ENCODE data around the gene YWHAB. TPM values are rescaled to one million over a fixed set of nuclear protein-coding genes. Genes with fewer than 3 reads are reported as not detected.

Gene YWHAB
- total RNA-seq, 1 donor from 2014 or later, result 137 TPM

DNA sequence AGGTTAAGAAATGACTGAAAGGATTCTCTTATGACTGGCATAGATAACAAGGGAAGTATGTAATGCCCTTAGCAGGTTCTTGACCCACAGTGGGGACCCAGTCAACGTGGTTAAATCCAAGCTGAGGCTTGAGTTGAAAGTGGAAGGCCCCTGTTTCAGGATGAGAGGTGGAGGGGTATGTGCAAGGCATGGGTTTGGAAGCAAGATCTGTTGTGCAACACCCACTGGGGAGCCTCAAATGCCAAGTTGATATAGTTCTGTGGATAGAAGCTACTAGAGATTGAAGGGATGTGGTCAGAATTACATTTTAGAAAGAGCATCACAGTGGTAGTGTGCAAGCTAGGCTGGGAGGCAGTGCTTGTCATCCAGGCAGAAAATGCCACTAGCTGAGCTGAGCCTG, 29.4 kb downstream of the YWHAB start:
- DNase-seq, result no peak

DNA sequence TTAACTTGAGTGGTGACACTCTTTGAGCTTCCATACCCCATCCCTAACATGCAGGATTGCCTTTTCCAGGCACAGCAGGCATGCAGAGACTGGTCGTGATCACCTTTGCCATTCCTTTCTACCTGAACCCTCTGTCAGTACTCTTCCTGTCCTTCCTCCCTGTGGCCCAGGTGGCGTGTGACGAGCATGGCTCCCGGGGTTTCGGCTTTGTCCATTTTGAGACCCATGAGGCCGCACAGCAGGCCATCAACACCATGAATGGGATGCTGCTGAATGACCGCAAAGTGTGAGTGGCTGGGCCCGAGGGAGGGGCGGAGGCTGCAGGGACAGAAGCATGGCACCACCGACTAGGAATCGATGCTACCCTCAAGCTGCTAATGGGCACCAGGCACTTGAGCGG, 31.1 kb downstream of the YWHAB start:
- no peak for DNase-seq

DNA sequence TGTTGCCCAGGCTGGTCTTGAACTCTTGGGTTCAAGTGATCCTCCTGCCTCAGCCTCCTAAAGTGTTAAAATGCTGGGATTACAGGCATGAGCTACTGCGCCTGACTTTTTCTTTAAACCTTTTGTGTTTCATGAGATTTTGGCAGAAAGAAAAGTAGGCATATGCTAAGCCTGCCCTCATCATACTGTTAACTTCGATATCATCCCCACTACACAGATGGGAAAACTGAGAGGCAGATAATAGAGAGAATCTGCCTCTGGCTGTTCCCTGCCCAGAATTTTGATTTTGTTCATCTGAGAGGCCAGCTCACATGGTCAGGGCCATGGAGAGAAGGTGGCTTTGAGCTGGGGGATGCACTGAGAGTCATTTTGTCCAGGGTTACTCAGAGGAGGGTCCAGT, 31.9 kb downstream of the YWHAB start:
- DNase-seq, result no peak

DNA sequence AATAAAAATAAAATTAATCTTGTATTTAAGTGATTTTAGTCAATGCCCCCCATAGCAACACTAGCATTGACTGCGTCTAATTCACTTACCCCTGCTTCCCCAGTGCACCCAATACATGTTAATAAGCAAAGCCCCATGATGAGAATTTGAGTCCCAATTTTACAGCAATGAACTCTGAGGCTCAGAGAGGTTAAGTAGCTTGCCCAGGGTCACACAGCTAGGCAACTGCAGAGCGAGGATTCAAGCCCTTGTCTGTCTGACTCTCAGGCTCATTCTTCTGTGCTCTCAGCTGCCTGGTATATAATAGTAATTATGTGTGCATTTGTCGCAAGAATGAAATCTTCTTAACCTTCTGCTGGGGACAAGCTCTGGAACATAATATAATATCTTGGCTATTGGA, 32.8 kb downstream of the YWHAB start:
- no peak for DNase-seq

DNA sequence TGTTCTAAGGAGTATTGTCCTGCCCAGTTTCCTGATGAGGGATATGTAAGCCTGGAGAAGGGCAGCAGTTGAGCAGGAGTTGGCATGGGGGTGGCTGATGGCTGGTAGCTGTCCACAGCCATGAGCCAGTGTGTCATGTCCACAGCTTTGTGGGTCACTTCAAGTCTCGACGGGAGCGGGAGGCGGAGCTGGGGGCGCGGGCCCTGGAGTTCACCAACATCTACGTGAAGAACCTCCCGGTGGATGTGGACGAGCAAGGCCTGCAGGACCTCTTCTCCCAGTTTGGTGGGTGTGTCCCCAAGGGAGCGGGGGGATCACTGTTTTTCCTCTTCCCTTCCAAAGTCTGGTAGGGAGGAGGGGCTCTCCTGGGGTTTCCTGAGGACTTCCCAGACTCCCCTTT, 33.3 kb downstream of the YWHAB start:
- DNase-seq, result no peak

DNA sequence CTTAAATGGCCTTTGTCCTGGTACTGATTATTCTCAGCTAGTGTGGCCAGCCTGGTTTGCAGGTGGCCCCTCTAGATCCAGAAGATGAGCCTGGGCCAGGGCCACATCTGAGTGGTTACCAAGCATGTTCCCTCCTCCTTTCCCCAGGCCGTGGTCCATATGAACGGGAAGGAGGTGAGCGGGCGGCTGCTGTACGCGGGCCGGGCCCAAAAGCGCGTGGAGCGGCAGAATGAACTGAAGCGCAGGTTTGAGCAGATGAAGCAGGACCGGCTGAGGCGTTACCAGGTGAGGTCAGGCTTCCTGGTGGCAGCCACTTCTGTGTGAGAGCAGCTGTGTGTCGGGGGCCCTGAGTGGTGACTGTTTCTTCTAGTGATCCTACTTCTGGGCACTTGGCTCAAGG, 35.9 kb downstream of the YWHAB start:
- DNase-seq, result no peak

DNA sequence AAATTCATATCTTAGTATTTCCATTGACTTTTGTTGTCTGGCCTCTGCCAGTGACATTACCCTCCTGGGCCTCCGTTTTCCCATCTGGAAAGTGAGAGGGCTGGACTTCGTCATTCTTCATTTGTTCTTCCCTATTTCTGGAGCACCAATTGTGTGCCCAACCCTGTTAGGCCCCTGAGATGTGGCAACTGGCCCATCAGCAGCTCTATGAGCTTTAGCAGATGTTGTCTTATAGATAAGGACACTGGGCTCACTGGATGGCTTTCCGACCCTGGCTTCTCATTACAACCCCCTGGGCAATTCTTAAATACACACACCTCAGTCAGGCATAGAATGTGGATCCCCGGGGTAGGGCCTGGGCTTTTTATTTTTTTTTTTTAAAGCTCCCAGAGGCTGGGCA, 39.0 kb downstream of the YWHAB start:
- no peak for DNase-seq

DNA sequence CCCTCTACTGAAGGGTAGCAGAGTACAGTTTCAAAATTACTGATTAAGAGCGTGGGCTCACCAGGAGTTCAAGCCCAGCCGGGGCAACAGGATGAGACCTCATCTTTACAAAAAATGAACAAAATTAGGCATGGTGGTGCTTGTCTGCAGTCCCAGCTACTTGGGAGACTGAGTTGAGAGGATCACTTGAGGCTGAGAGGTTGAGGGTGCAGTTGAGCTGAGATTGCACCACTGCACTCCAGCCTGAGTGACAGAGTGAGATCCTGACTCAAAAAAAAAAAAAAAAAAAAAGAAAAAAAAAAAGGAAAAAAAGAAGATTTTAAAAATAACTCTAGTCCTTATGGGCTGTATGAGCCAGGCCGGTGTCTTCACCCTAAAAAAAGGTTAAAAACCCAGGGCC, 43.1 kb downstream of the YWHAB start:
- no peak for DNase-seq

DNA sequence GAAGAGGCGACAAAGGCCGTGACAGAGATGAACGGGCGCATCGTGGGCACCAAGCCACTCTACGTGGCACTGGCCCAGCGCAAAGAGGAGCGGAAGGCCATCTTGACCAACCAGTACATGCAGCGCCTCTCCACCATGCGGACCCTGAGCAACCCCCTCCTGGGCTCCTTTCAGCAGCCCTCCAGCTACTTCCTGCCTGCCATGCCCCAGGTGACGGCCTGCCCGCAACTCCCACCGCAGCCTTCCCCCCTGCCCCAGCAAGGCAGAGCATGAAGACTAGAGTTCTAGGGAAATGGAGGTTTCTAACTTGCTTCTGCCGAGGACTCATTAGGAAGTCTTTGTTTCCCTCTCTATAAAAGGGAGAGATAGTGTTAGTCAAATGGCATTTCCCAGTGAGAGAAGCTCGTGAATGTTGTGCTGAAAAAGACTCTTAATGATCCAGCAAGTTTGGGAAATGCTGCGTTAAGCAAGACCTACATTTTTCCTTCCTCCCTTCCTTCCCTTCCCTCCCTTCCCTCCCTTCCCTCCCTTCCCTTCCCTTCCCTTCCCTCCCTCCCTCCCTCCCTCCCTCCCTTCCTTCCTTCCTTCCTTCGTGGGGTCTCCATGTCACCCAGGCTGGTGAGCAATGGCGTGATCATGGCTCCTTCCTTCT, 45.1 kb downstream of the YWHAB start:
- no peak for DNase-seq

DNA sequence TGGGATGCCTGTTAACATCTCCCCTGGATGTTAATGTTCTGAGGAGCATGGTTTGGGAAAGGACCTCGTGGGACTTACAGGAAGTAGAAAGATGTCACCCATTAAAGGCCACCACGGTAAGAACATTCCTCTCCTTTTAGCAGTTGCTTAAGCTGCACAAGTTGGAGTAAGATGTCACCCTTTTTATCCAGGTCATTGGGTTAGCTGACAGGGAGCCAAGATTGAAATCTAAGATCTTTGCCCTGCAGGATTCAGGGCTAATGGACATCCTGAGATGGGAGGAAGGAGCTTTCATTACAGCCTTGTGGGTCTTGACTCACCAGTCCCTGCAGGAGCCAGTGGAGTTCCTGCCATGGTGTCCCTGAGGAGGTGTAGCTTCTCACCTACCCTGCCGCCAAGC, 46.4 kb downstream of the YWHAB start:
- DNase-seq, result no peak

DNA sequence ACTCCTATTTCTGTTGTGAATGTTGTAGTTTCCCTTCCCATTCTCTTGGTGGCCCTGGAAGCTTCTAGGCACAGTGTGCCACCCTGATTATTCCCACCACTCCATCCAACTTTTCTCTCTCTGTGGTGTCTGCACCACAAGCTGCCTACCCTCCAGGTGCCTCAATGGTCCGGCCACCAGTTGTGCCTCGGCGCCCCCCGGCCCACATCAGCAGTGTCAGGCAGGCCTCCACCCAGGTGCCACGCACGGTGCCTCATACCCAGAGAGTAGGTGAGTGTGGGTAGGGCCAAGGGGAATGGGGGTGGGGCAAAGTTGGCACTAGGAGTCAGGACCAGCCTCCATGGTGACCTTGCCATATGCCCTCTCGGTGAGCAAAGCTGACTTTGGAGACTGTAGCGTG, 47.4 kb downstream of the YWHAB start:
- DNase-seq, result no peak

DNA sequence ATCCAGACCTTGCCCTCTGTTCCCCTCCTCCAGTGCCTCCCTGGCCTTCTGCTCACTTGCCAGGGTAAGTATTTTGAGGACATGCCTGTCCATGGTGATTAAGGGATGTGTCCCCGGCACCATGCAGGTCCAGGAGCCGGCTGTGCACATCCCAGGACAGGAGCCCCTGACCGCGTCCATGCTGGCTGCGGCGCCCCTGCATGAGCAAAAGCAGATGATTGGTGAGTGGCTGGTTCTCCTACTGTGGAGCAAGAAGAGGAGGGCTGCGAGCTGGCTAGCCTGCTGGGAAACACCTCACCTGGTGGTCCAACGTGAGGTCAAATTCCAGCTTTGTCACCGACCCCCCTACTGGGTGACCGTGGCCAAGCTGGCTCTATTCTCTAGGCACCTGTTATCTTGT, 51.0 kb downstream of the YWHAB start:
- no peak for DNase-seq

DNA sequence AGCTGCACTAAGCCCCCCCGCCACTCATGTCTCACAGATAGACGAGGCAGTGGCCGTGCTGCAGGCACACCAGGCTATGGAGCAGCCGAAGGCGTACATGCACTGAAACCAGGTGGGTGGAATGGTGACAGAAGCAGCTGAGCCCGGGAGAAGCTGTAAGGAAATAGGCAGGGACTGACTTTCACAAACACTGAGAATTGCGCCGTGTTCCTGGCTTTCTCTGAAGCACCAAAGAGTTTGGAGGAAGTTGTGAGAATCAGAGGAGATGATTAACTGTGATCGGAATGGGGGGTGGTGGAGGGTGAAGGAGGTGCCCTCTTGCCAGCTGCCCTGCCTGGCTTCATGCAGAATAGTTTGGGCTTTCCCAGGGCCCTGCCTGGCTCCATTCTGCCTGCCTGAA, 53.1 kb downstream of the YWHAB start:
- DNase-seq, result peak; percentile 77

DNA sequence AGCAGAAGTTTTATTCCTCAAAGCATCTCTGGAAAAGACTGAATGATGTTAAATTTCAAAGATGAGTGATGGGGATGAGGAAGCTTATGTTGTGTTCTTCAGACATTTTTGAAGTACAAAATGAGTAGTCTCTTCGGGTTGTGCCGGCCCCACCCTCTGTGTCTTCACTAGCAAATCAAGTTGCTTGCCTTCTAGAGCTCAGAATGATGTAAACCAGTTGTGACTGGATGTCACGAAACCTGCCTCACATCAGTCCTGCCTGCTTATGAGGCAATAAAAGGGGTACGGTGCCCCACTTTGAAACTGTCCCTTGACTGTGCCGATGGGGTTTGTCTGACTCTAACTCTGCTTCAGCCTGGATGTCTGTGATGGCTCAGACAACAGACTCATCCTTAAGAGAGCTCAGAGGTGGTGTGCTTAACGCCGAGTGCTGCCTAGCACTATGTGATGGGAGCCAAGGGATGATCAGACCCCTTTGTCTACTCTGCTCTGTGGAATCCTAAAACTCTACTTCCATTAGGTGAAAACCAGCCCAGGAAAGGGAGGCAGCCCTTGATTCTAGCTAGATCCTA, 55.7 kb downstream of the YWHAB start:
- no peak for DNase-seq

DNA sequence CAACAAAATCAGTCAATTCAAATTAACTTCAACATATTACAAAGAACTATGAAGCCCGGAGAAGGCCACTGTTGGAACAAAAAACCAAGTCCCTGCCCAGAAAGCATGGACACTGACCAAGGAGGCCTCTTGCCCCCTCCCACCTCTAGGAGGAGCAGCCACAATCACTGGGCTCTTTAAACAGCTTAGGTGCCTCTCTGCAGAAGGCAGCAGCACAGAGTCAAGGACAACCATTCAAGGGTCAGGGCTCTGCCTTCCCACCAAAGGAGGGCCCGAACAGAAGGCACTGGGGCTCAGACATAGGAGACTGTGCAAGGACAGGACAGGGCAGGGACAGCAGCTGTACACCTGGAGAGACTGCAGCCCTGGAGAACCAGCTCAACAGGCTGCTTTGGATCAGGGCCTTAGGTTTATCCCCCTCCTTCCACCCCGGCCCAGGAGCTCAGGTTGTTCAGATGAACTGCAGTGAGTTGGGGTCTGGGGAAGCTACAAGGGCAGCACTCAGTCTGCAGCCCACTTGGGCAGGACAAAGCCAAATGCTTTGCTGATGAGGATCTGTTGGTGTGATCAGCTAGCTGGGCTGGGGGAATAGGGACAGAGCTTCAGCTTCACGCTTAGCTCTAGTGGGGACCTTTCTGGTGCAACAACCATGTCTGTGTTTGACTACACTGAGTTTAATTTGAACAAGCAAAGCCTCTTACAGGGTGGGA, 56.9 kb downstream of the YWHAB start:
- no peak for DNase-seq

DNA sequence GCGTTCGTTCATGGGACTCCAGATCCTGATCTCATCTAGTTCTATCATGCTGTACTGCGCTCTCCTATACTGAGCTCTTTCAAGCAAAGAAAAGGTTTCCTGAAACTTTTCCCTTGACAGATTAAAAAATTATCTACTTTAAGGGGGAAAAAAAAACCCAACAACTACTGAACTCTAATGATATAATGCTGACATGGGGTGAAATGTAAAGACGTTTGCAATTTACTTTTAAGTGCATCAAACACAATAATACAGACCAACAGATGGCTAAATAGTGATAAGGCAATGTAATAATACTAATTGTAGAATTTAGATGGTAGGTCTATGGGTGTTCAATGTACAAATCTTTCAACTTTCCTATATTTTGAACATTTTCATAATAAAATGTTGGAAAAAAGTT, 58.3 kb downstream of the YWHAB start:
- DNase-seq, result no peak

DNA sequence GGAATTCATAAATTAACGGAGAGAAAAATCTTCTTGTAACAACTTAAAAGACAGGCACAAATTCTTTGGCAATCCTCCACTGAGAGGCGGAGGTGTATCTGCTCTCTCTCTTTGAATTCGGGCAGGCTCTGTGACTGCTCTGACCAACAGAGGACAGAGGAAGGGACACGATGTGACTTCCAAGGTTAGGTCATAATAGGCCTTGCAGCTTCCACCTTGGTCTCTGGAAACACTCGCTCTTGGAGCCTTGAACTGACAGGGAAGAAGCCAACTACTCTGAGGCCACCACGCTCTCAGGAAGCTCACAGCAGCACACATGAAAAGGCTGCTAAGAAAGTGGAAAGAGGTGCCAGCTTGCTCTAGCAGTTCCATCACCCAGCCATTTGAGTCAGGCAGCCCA, 59.8 kb downstream of the YWHAB start:
- DNase-seq, result no peak

DNA sequence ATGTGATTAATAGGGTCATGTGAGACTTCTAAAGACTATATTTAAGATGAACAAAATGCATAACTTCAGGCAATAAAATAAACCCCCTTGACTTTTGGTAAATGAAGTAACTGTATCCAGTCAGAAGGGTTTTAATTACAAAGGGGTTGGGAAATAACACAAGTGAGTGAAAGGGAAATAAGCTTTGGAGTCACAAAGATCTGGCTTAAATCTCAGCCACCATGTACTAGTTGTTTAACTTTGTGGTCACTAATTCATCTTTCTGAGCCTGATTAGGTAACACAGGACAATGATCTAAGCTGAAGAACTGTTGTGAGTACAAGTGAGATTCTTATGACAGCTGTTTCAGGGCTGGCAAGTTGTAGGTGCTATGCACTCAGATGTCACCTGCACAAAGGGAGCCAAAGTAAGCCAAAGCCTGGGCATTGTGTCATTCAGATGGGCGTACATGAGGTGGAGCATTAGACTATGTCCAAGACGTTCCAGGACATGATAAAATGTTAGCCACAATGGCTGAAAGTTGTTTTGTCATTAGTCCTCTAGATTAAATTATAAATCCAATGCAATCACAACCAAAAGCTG, 60.9 kb downstream of the YWHAB start:
- DNase-seq, result no peak

DNA sequence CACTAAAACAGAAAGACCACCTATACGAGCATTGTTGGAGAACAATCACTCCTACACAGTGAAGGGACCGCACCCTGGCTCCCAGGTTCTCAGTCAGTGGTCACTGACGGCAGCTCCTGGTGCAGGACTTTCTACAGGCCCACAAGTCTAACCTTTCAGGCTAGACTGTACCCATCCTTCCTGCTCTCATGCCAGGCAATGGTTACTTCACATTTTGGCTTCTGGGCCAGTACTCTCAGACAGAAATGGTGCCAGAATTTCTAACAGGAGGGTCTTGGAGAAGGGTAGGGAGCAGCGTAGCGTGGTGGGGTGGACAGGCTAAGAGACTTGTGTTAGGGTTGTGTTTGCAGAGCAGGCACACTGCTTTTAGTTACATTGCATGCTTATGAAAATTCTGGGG, 62.6 kb downstream of the YWHAB start:
- DNase-seq, result no peak

DNA sequence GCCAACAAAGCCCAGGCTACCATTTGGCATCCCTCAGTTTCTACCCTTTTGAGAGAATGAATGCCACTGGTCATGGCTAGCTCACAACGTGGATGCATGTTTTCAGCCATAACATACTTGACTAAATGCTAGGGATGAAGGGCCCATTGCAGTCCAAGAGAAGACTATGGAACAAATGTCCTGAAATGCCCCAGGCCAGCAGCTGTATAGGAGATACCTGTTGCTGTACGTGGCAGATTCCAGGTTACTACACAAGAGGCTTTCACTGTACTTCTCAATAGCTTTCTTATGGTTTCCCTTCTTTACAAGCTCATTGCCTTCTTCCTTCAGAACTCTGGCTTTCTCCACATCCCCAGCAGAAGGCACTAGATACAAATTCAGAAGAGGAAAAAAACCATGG, 63.0 kb downstream of the YWHAB start:
- no peak for DNase-seq

DNA sequence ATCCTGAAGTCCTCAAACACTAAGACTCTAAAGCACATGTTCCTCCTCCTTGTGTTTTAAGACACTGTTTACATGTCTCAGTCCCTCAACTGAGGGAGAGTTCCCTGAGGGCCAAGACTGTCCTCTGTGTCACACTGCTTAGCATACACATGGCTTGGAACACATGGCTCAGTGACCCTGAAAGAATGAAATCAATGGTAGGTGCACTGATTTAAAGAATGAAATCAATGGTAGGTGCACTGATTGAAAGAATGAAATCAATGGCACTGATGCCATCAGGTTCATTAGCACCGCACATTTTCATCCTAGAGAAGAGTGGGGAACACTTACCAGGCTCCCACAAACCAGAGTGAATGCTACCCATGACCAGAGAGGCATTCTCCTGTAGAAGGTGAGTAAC, 64.9 kb downstream of the YWHAB start:
- no peak for DNase-seq

DNA sequence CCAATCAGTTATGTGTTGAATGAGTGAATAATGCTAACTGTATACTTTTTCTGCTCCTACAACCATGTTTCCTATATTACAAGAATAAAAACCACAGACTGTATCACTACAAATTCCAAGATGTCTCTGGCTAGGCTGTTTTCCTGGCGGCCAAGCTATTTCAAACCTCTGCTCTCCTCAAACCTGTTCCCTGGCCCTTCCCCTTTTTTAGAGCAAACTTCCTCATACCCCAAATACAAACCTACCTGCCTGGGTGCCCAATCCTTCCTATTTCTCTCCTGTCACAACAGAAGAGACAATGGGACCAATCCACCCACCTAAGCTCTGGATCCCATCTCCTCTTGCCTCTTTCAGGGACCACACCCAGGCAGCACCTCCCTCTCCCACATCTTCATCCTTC, 67.2 kb downstream of the YWHAB start:
- no peak for DNase-seq

DNA sequence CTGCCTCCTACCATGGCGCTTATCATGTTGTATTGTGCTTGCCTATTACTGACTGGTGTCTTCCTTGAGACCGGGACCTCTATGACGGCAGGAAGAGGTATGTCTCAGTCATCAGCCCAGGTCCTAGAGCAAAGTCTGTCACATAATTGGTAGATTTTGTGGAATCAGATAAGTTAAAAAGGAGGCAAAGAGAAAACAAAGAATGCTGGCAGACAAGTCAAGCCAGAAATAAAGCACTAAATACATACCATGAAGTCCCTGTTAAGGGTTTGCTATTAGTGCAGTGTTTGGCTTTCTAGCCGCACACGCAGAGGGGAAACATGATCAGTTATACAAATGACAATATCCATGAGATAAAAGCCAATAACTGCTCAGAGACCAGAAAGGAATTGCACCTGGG, 68.7 kb downstream of the YWHAB start:
- no peak for DNase-seq

DNA sequence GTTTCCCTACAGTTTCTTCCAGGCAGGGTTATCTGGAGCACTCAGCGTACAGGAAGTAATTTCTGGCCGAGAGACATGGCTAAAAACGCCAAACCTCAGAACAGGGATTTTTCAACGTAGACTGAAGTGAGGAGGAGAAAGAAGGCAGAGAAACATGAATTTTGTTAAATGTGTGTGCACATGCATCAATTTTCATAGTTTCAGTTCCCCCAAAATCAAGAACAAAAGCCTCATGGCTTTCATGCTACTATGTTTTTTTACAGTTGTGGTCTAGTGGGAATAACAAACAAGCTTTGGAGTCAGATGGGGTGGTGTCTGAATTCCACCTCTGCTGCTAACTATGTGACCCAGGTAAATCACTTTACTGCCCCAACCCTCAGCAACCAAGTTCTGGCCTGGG, 69.8 kb downstream of the YWHAB start:
- DNase-seq, result no peak

Measured in dermis blood vessel endothelial cell (primary cell).